HCT116 (cell line): Measurements from ENCODE around the gene MCF2L2. TPM values are rescaled to one million over a fixed set of nuclear protein-coding genes. Genes with fewer than 3 reads are reported as not detected.

ENCODE experiments used
- ATAC-seq: fragments of 200-7000 bp; cut with Tn5 transposase; 2 replicates; pipeline ENCODE4 v1.9.1; 2020; ENCODE audit warnings: mild to moderate bottlenecking, moderate library complexity
- BruUV-seq: library from RNA; stranded (reverse); fragments of 400-500 nt; replicated peaks from 2 replicates; lab custom pipeline; 2021; lab: Mats Ljungman, UMichigan
- CTCF ChIA-PET: fragments of 300-600 bp; sonication (Branson Sonifier 250); formaldehyde crosslinking; loops from one replicate; lab custom pipeline; 2021; ENCODE audit warnings: antibody characterized with exemption; lab: Charles Lee
- POLR2A ChIA-PET: fragments of 300-600, 350-600 bp; sonication (Branson Sonifier 250); formaldehyde crosslinking; loops from one replicate; lab custom pipeline; 2021; ENCODE audit warnings: antibody characterized with exemption; lab: Charles Lee
- RAD21 ChIA-PET, 2 experiments: fragments of 300-600 bp; sonication (Branson Sonifier 250); formaldehyde crosslinking; loops; one replicate each; lab custom pipeline; 2023; ENCODE audit warnings: low total read pairs in 2 of 2; ENCODE audit not compliant: uncharacterized antibody in 2 of 2, unreplicated experiment in 2 of 2, low non-redundant PET in 1 of 2; lab: Charles Lee
- DNase-seq: peaks from one replicate; pipeline ENCODE4 v3.0.0-alpha.2; 2010; ENCODE audit warnings: low read depth, low spot score
- H2AFZ ChIP-seq: fragments of 200-600 bp; shearing (Covaris generic), sonication (generic); 2 replicates; pipeline ENCODE4 v1.6.1; 2017; ENCODE audit warnings: low read depth, mixed run types, mixed read lengths, antibody characterized with exemption, low read length; ENCODE audit not compliant: poor library complexity, severe bottlenecking
- H3K27ac ChIP-seq: 2 replicates; pipeline ENCODE4 v1.5.1; 2012; ENCODE audit warnings: low read depth, low read length
- H3K27me3 ChIP-seq: fragments of 200-600 bp; sonication (generic); 2 replicates; pipeline ENCODE4 v1.6.1; 2016; ENCODE audit warnings: mixed run types, low read length, mixed read lengths; ENCODE audit not compliant: insufficient read depth
- H3K36me3 ChIP-seq, 2 experiments: fragments of 200-500 bp in 1 of 2; fragments of 200-600 bp in 1 of 2; sonication (Bioruptor generic) in 1 of 2; sonication (generic) in 1 of 2; 2 replicates each; pipeline versions ENCODE4 v1.5.1 to v1.6.1; 2014 to 2016; ENCODE audit warnings: low read length in 2 of 2, inconsistent platforms in 1 of 2, mixed read lengths in 1 of 2, mixed run types in 1 of 2; ENCODE audit not compliant: insufficient read depth in 2 of 2, control insufficient read depth in 1 of 2
- H3K4me1 ChIP-seq, 2 experiments: fragments of 200-600 bp in 1 of 2; sonication (generic) in 1 of 2; 2 replicates each; pipeline versions ENCODE4 v1.5.1 to v1.6.1; 2012 to 2017; ENCODE audit warnings: low read length in 2 of 2, inconsistent platforms in 1 of 2, mild to moderate bottlenecking in 1 of 2, mixed read lengths in 1 of 2, mixed run types in 1 of 2, moderate library complexity in 1 of 2; ENCODE audit not compliant: insufficient read depth in 2 of 2, control insufficient read depth in 1 of 2
- H3K4me2 ChIP-seq: fragments of 200-600 bp; sonication (generic); 2 replicates; pipeline ENCODE4 v1.6.1; 2017; ENCODE audit warnings: mixed run types, low read length, mixed read lengths
- H3K4me3 ChIP-seq, 2 experiments: fragments of 200-600 bp in 1 of 2; sonication (generic) in 1 of 2; replicated peaks in 1 of 2; 2 replicates each; pipeline ENCODE4 v1.5.1; 2011 to 2016; ENCODE audit warnings: low read length in 2 of 2, control low read depth in 1 of 2, low read depth in 1 of 2, mild to moderate bottlenecking in 1 of 2, mixed read lengths in 1 of 2, mixed run types in 1 of 2
- H3K79me2 ChIP-seq: fragments of 200-600 bp; sonication (generic); 2 replicates; pipeline ENCODE4 v1.6.1; 2017; ENCODE audit warnings: mild to moderate bottlenecking, mixed run types, low read length, moderate library complexity, mixed read lengths; ENCODE audit not compliant: insufficient read depth
- H3K9ac ChIP-seq: fragments of 200-600 bp; sonication (generic); 2 replicates; pipeline ENCODE4 v1.6.1; 2016; ENCODE audit warnings: low read length, mixed read lengths
- H3K9me2 ChIP-seq: fragments of 200-600 bp; sonication (generic), shearing (Covaris generic); 2 replicates; pipeline ENCODE4 v1.6.1; 2017; ENCODE audit warnings: mixed run types, mild to moderate bottlenecking, moderate library complexity; ENCODE audit not compliant: insufficient read depth
- H3K9me3 ChIP-seq, 2 experiments: fragments of 200-500 bp in 1 of 2; fragments of 200-600 bp in 1 of 2; sonication (Bioruptor generic) in 1 of 2; sonication (generic) in 1 of 2; 2 replicates each; pipeline ENCODE4 v1.6.1; 2014 to 2017; ENCODE audit warnings: low read length in 2 of 2, mixed read lengths in 2 of 2, inconsistent platforms in 1 of 2, low read depth in 1 of 2, mild to moderate bottlenecking in 1 of 2, mixed run types in 1 of 2, moderate library complexity in 1 of 2; ENCODE audit not compliant: control insufficient read depth in 1 of 2, insufficient read depth in 1 of 2
- H4K20me1 ChIP-seq: fragments of 200-600 bp; sonication (generic), shearing (Covaris generic); 2 replicates; pipeline ENCODE4 v1.6.1; 2017; ENCODE audit warnings: mixed run types, mild to moderate bottlenecking, moderate library complexity; ENCODE audit not compliant: insufficient read depth
- EGR1 ChIP-seq: IDR thresholded peaks from 2 replicates; pipeline ENCODE4 v1.6.1; 2012; ENCODE audit warnings: low read depth
- ELF1 ChIP-seq: IDR thresholded peaks from 2 replicates; pipeline ENCODE4 v1.6.1; 2012; ENCODE audit warnings: low read depth, borderline replicate concordance
- EZH2 ChIP-seq: fragments of 200-600 bp; sonication (generic); IDR thresholded peaks from 2 replicates; pipeline ENCODE4 v1.6.1; 2017; ENCODE audit warnings: antibody characterized with exemption, mixed run types
- EZH2phosphoT487 ChIP-seq: fragments of 200-600 bp; IDR thresholded peaks from 2 replicates; pipeline ENCODE4 v1.6.1; 2018; ENCODE audit warnings: antibody characterized with exemption, borderline replicate concordance
- FOSL1 ChIP-seq: IDR thresholded peaks from 2 replicates; pipeline ENCODE4 v1.6.1; 2012; ENCODE audit warnings: low read depth
- POLR2A ChIP-seq: IDR thresholded peaks from 2 replicates; pipeline ENCODE4 v1.7.0; 2011; ENCODE audit warnings: borderline replicate concordance; ENCODE audit not compliant: insufficient read depth, insufficient read length; ENCODE audit errors: extremely low read depth
- POLR2AphosphoS5 ChIP-seq: IDR thresholded peaks from 2 replicates; pipeline ENCODE4 v1.6.1; 2011; ENCODE audit warnings: mild to moderate bottlenecking, low read depth, low read length, moderate library complexity
- SP1 ChIP-seq: IDR thresholded peaks from 2 replicates; pipeline ENCODE4 v1.6.1; 2012; ENCODE audit warnings: low read depth
- SRF ChIP-seq: IDR thresholded peaks from 2 replicates; pipeline ENCODE4 v1.6.1; 2012; ENCODE audit warnings: low read depth
- TCF7L2 ChIP-seq: IDR thresholded peaks from 2 replicates; pipeline ENCODE4 v1.7.0; 2011; ENCODE audit warnings: borderline replicate concordance, inconsistent platforms; ENCODE audit not compliant: insufficient read depth, insufficient read length; ENCODE audit errors: extremely low read depth
- YY1 ChIP-seq: IDR thresholded peaks from 2 replicates; pipeline ENCODE4 v1.6.1; 2011; ENCODE audit warnings: low read length, low read depth, moderate library complexity, mild to moderate bottlenecking; ENCODE audit not compliant: insufficient replicate concordance; ENCODE audit errors: extremely low read depth
- ZFX ChIP-seq: fragments of 450-650 bp; IDR thresholded peaks from 2 replicates; pipeline ENCODE4 v1.6.1; 2017
- ZNF274 ChIP-seq: fragments of 200-500 bp; sonication (Bioruptor generic); IDR thresholded peaks from 2 replicates; pipeline ENCODE4 v1.6.1; 2014; ENCODE audit warnings: mild to moderate bottlenecking, low read depth, low read length, inconsistent platforms
- intact Hi-C: fragments of 100-400 bp; cut with micrococcal nuclease; formaldehyde crosslinking; loops from 2 replicates; pipeline ENCODE4 v1.10.0; 2022
- total RNA-seq: library from RNA; stranded (reverse); gene quantifications from one replicate; pipeline ENCODE4 v1.2.1, GENCODE V29; 2021; ENCODE audit not compliant: unreplicated experiment
- TF ChIP-seq, protein P1 (sequence below): IDR thresholded peaks from 2 replicates; pipeline ENCODE4 v1.6.1; 2012
- TF ChIP-seq, protein P2 (sequence below): IDR thresholded peaks from 2 replicates; pipeline ENCODE4 v1.6.1; 2012
- TF ChIP-seq, protein P3 (sequence below): IDR thresholded peaks from 2 replicates; pipeline ENCODE4 v1.6.1; 2011; ENCODE audit warnings: mild to moderate bottlenecking, low read length, moderate library complexity; ENCODE audit not compliant: insufficient replicate concordance; ENCODE audit errors: extremely low read depth

MCF2L2 gene
- total RNA-seq, 1 experiment from 2014 or later = 1.5 TPM

DNA sequence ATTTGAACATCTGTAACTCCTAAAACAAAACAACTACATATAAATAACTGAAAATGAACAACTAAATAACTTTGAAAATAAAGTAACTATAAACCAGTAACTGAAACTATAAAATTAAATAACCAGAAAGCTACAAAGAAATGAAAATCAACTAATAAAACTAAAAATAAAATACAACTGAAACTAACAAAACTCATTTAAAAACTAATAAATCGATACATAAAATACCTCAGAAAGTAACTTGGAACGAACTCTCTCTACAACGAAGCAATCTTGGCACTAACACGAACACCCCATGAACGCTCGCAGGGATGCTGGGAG lies 249.9 kb downstream of the MCF2L2 start:
- no peak for ATAC-seq
- no peak for TF ChIP-seq ZFX
- TF ChIP-seq, protein P1, sequence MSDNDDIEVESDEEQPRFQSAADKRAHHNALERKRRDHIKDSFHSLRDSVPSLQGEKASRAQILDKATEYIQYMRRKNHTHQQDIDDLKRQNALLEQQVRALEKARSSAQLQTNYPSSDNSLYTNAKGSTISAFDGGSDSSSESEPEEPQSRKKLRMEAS = 0 out of 2 replicates have a peak, but pooled peaks have one; percentile 8
- H3K27me3 ChIP-seq = no peaks in the 10 kb centered on the region
- intact Hi-C loops = no loop called here
- RAD21 ChIA-PET = interaction anchor here in 1 of 2 experiments (1.4 kb wide), 1 partner anchor 56 kb away, joined by 4 read pairs; no protein-coding TSS in a partner anchor
- CTCF ChIA-PET = interaction anchor here (0.8 to 2.2 kb wide), 6 partner anchors 11 to 464 kb away, joined by 4 to 11 read pairs (median 4); no protein-coding TSS in a partner anchor
- peak overlapping the region; percentile 42; the same call in 1 of the 2 replicates for H3K9ac ChIP-seq
- no TSS peak for BruUV-seq
- H3K4me1 ChIP-seq = peaks cover 6 to 10% of the 10 kb centered on the region in 2 experiments; a peak in 2 of 4 replicates
- no peaks in the 10 kb centered on the region for H3K9me3 ChIP-seq
- peak overlapping the region; percentile 52 to 62 for H3K4me3 ChIP-seq
- POLR2A ChIA-PET = interaction anchor here (0.9 kb wide), 1 partner anchor 16 kb away, joined by 3 read pairs; the partner anchor contains the start of gene LAMP3
- H3K9me2 ChIP-seq = no peaks in the 10 kb centered on the region
- no peaks in the 10 kb centered on the region for H3K36me3 ChIP-seq
- H3K4me2 ChIP-seq = peak overlapping the region; percentile 92
- no peaks in the 10 kb centered on the region for H4K20me1 ChIP-seq
- peak overlapping the region; percentile 67 for H2AFZ ChIP-seq
- no peaks in the 10 kb centered on the region for H3K79me2 ChIP-seq
- H3K27ac ChIP-seq = no peak overlapping the region
- DNase-seq = no peak

GRCh38 chr3:183172051-183172639 lies 256.3 kb downstream of the MCF2L2 start:
- H3K27ac ChIP-seq = no peak overlapping the region
- ChIA-PET POLR2A (no interaction called here), CTCF (no interaction called here), RAD21 (no interaction called here)
- no peak for ATAC-seq
- BruUV-seq = no TSS peak
- H3K79me2 ChIP-seq = no peaks in the 10 kb centered on the region
- H3K4me2 ChIP-seq = no peak overlapping the region
- no peak overlapping the region for H3K4me3 ChIP-seq
- intact Hi-C loops = no loop called here
- no peaks in the 10 kb centered on the region for H3K4me1 ChIP-seq
- H3K36me3 ChIP-seq = no peaks in the 10 kb centered on the region
- no peaks in the 10 kb centered on the region for H3K9me3 ChIP-seq
- no peak overlapping the region for H3K9ac ChIP-seq
- H3K9me2 ChIP-seq = no peaks in the 10 kb centered on the region
- no peak for DNase-seq
- no peaks in the 10 kb centered on the region for H4K20me1 ChIP-seq
- H3K27me3 ChIP-seq = no peaks in the 10 kb centered on the region
- H2AFZ ChIP-seq = peak overlapping the region; percentile 35
- no peak for TF ChIP-seq FOSL1
- no peak for TF ChIP-seq ZNF274
- no peak for TF ChIP-seq ELF1
- TF ChIP-seq, protein P2, sequence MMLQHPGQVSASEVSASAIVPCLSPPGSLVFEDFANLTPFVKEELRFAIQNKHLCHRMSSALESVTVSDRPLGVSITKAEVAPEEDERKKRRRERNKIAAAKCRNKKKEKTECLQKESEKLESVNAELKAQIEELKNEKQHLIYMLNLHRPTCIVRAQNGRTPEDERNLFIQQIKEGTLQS = no peak
- no peak for TF ChIP-seq EGR1
- TF ChIP-seq SP1 = no peak
- TF ChIP-seq YY1 = no peak
- TF ChIP-seq SRF = no peak
- no peak for TF ChIP-seq EZH2
- no peak for TF ChIP-seq EZH2phosphoT487
- no peak for TF ChIP-seq POLR2A
- TF ChIP-seq POLR2AphosphoS5 = no peak
- no peak for TF ChIP-seq TCF7L2
- TF ChIP-seq, protein P3, sequence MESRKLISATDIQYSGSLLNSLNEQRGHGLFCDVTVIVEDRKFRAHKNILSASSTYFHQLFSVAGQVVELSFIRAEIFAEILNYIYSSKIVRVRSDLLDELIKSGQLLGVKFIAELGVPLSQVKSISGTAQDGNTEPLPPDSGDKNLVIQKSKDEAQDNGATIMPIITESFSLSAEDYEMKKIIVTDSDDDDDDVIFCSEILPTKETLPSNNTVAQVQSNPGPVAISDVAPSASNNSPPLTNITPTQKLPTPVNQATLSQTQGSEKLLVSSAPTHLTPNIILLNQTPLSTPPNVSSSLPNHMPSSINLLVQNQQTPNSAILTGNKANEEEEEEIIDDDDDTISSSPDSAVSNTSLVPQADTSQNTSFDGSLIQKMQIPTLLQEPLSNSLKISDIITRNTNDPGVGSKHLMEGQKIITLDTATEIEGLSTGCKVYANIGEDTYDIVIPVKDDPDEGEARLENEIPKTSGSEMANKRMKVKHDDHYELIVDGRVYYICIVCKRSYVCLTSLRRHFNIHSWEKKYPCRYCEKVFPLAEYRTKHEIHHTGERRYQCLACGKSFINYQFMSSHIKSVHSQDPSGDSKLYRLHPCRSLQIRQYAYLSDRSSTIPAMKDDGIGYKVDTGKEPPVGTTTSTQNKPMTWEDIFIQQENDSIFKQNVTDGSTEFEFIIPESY = no peak
